ENCODE measurements around the gene ZNF646. TPM values are rescaled to one million over a fixed set of nuclear protein-coding genes. Genes with fewer than 3 reads are reported as not detected.

Gene ZNF646
- total RNA-seq, 2 donors from 2014 or later, result 17.0 to 21.7 TPM

- Mint-ChIP-seq H3K27me3 (no peaks in the 10 kb centered on the region), H3K36me3 (ENCODE audit: low read depth) (peaks cover 2% of the 10 kb centered on the region), H3K4me1 (peaks cover 8% of the 10 kb centered on the region), H3K4me3 (no peak overlapping the region), H3K27ac (no peak overlapping the region)
- DNase-seq (no peak), ATAC-seq (no peak)
- no peaks in the 10 kb centered on the region for H3K9me3 ChIP-seq (ENCODE audit: control insufficient read depth, low read length, poor library complexity, severe bottlenecking)
Measured at GRCh38 chr16:31083981-31084380, 9.8 kb downstream of the ZNF646 start.

DNA sequence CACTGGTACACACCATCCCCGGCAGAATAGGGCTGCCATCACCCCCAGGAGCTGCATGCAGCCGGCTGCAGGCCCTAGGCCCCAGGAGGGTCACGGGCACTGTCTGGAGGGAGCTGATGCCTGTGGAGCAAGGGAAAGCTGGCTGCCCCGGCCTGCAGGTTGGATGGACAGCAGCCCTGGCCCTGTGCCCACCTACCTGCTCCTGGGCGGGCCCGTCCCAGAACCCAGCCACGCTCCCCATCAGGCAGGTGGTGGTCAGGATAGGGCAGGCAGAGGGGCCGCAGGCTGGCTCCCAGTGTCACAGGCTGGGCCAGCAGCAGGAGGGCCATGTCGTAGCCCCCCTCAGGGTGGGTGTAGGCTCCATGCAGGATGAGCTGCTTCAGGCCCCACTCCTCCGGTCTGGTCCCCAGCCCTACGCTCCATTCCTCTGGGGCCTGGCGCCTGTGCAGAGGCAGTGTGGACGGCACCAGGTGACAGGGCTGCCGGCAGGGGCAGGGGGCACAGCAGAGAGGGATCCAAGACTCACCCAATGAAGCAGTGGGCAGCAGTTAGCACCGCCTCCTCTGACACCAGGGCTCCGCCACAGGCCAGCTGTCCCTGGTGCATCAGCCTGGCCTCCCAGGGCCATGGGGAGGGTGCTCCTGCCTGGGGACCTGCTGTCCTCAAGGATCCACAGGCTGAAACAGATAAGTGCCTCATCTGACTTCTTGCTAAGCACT, 10.5 kb downstream of the ZNF646 start:
- ATAC-seq (no peak), DNase-seq (no peak)
- Mint-ChIP-seq H3K36me3 (ENCODE audit: low read depth) (peaks cover 2% of the 10 kb centered on the region), H3K4me1 (peaks cover 8% of the 10 kb centered on the region), H3K27me3 (no peaks in the 10 kb centered on the region), H3K27ac (no peak overlapping the region), H3K4me3 (no peak overlapping the region)
- H3K9me3 ChIP-seq (ENCODE audit: control insufficient read depth, low read length, poor library complexity, severe bottlenecking), result no peaks in the 10 kb centered on the region

- Mint-ChIP-seq H3K36me3 (ENCODE audit: low read depth) (peaks cover 2% of the 10 kb centered on the region), H3K27ac (no peak overlapping the region), H3K4me3 (no peak overlapping the region), H3K27me3 (no peaks in the 10 kb centered on the region), H3K4me1 (peaks cover 8% of the 10 kb centered on the region)
- H3K9me3 ChIP-seq (ENCODE audit: control insufficient read depth, low read length, poor library complexity, severe bottlenecking), result no peaks in the 10 kb centered on the region
- ATAC-seq, result no peak
- no peak for DNase-seq
Measured at GRCh38 chr16:31085411-31085810, 11.2 kb downstream of the ZNF646 start.

- H3K9me3 ChIP-seq (ENCODE audit: control insufficient read depth, low read length, poor library complexity, severe bottlenecking), result no peaks in the 10 kb centered on the region
- DNase-seq (no peak), ATAC-seq (no peak)
- H3K36me3 Mint-ChIP-seq (ENCODE audit: low read depth), result peaks cover 2% of the 10 kb centered on the region
- peaks cover 8% of the 10 kb centered on the region for H3K4me1 Mint-ChIP-seq
- no peak overlapping the region for H3K4me3 Mint-ChIP-seq
- no peak overlapping the region for H3K27ac Mint-ChIP-seq
- no peaks in the 10 kb centered on the region for H3K27me3 Mint-ChIP-seq
Measured at GRCh38 chr16:31085873-31086628, 11.8 kb downstream of the ZNF646 start.

GRCh38 chr16:31086629-31086906, 12.3 kb downstream of the ZNF646 start:
- no peaks in the 10 kb centered on the region for H3K9me3 ChIP-seq (ENCODE audit: control insufficient read depth, low read length, poor library complexity, severe bottlenecking)
- Mint-ChIP-seq H3K4me1 (peaks cover 8% of the 10 kb centered on the region), H3K4me3 (no peak overlapping the region), H3K27me3 (no peaks in the 10 kb centered on the region), H3K36me3 (ENCODE audit: low read depth) (peaks cover 2% of the 10 kb centered on the region), H3K27ac (no peak overlapping the region)
- no peak for DNase-seq
- ATAC-seq, result no peak

DNA sequence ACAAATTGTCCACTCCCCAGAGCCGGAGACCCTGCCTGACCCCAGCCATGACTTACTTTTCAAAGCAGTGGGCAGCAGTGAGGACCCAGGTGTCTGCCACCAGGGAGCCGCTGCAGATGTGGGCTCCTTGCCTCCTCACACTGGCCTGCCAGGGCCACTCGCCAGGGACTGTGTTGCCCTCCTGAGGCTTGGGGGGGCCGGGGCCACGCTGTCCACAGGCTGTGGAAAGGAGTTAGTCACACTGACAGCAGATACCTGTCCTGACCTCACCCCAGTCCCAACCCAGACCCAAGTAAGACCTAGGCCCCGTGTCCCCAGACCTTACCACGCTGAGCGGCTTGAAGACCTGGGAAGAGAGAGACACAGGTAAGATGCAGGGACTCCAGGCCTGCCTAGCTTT, 13.3 kb downstream of the ZNF646 start:
- H3K4me3 Mint-ChIP-seq, result no peak overlapping the region
- no peaks in the 10 kb centered on the region for H3K9me3 ChIP-seq (ENCODE audit: control insufficient read depth, low read length, poor library complexity, severe bottlenecking)
- peaks cover 3% of the 10 kb centered on the region for H3K4me1 Mint-ChIP-seq
- H3K27ac Mint-ChIP-seq, result no peak overlapping the region
- H3K27me3 Mint-ChIP-seq, result no peaks in the 10 kb centered on the region
- peaks cover 2% of the 10 kb centered on the region for H3K36me3 Mint-ChIP-seq (ENCODE audit: low read depth)
- DNase-seq (no peak), ATAC-seq (no peak)

DNA sequence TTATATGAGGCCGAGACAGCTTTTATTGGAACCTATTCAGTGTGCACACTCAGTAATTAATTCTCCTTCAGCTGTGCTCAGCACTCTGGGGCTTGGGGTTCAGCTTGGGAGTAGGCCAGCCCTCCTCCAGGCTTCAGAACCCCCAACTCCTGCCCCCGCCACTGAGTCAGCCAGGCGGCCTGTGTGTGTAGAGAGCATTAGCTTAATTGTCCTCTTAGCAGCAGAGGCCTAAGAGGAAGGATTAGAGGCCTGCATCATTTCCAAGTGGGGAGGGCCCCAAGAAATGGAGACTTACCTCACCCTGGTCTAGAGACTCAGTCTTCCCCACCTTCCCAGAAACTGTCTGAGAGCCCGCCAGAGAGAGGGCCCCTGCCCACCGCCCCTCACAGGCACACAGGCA, 13.7 kb downstream of the ZNF646 start:
- H3K9me3 ChIP-seq (ENCODE audit: control insufficient read depth, low read length, poor library complexity, severe bottlenecking), result no peaks in the 10 kb centered on the region
- H3K27ac Mint-ChIP-seq, result no peak overlapping the region
- no peak overlapping the region for H3K4me3 Mint-ChIP-seq
- ATAC-seq (no peak), DNase-seq (no peak)
- H3K36me3 Mint-ChIP-seq (ENCODE audit: low read depth), result peaks cover 2% of the 10 kb centered on the region
- H3K27me3 Mint-ChIP-seq, result no peaks in the 10 kb centered on the region
- peaks cover 2% of the 10 kb centered on the region for H3K4me1 Mint-ChIP-seq

- H3K27me3 Mint-ChIP-seq, result no peaks in the 10 kb centered on the region
- DNase-seq (no peak), ATAC-seq (no peak)
- H3K36me3 Mint-ChIP-seq (ENCODE audit: low read depth), result peaks cover 2% of the 10 kb centered on the region
- peaks cover 3% of the 10 kb centered on the region for H3K4me1 Mint-ChIP-seq
- H3K27ac Mint-ChIP-seq, result peak within 1 kb of the TSS; percentile 68
- H3K9me3 ChIP-seq (ENCODE audit: control insufficient read depth, low read length, poor library complexity, severe bottlenecking), result no peaks in the 10 kb centered on the region
- H3K4me3 Mint-ChIP-seq, result no peak within 1 kb of the TSS
Measured at GRCh38 chr16:31088459-31089183, 14.4 kb downstream of the ZNF646 start, which contains the start of gene PRSS53. Gene PRSS53 (minus strand): TSS chr16:31088943. CDS start chr16:31088809, 134 bp downstream.

- H3K27ac Mint-ChIP-seq, result peak overlapping the region; percentile 68
Measured at GRCh38 chr16:31089199-31089598, 15.0 kb downstream of the ZNF646 start.

GRCh38 chr16:31090540-31090939, 16.3 kb downstream of the ZNF646 start:
- Mint-ChIP-seq H3K4me3 (no peak overlapping the region), H3K36me3 (ENCODE audit: low read depth) (peaks cover 2% of the 10 kb centered on the region), H3K4me1 (peaks cover 14% of the 10 kb centered on the region), H3K27ac (no peak overlapping the region), H3K27me3 (no peaks in the 10 kb centered on the region)
- ATAC-seq, result no peak
- no peak for DNase-seq
- H3K9me3 ChIP-seq (ENCODE audit: control insufficient read depth, low read length, poor library complexity, severe bottlenecking), result no peaks in the 10 kb centered on the region

More at GRCh38 chr16:31089199-31089598, 15.0 kb downstream of the ZNF646 start:
- no peak for DNase-seq
- no peaks in the 10 kb centered on the region for H3K9me3 ChIP-seq (ENCODE audit: control insufficient read depth, low read length, poor library complexity, severe bottlenecking)
- H3K4me1 Mint-ChIP-seq, result peaks cover 8% of the 10 kb centered on the region
- no peak for ATAC-seq
- peaks cover 2% of the 10 kb centered on the region for H3K36me3 Mint-ChIP-seq (ENCODE audit: low read depth)
- H3K4me3 Mint-ChIP-seq, result no peak overlapping the region
- no peaks in the 10 kb centered on the region for H3K27me3 Mint-ChIP-seq

DNA sequence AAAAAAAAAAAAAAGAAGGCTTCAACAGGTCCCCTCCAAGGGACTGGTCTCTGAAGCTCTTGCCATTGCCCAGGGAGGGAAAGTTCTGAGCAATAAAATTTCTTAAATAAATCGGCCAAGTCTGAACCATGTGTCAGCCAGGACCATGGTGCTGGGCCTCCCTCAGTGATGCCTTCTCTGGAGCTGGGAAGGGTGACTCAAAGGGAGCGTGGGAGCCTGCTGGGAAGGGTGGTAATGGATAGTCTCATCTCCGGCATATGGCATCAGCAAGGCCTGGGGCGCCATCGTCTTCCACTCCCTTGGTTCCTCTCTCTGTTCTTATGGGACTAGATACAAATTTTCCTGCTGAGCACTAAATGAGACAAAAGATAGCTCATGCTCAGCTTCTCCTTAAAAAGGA, 18.1 kb downstream of the ZNF646 start:
- no peaks in the 10 kb centered on the region for H3K9me3 ChIP-seq (ENCODE audit: control insufficient read depth, low read length, poor library complexity, severe bottlenecking)
- Mint-ChIP-seq H3K27me3 (no peaks in the 10 kb centered on the region), H3K4me3 (peak overlapping the region; percentile 95), H3K4me1 (peaks cover 21% of the 10 kb centered on the region), H3K36me3 (ENCODE audit: low read depth) (no peaks in the 10 kb centered on the region), H3K27ac (no peak overlapping the region)
- ATAC-seq (no peak), DNase-seq (no peak)

GRCh38 chr16:31093132-31093703, 19.0 kb downstream of the ZNF646 start:
- H3K27ac Mint-ChIP-seq, result peak overlapping the region; percentile 98
- peaks cover 21% of the 10 kb centered on the region for H3K4me1 Mint-ChIP-seq
- DNase-seq (no peak), ATAC-seq (no peak)
- no peaks in the 10 kb centered on the region for H3K27me3 Mint-ChIP-seq
- H3K9me3 ChIP-seq (ENCODE audit: control insufficient read depth, low read length, poor library complexity, severe bottlenecking), result no peaks in the 10 kb centered on the region
- H3K36me3 Mint-ChIP-seq (ENCODE audit: low read depth), result no peaks in the 10 kb centered on the region
- peak overlapping the region; percentile 95 for H3K4me3 Mint-ChIP-seq

- peaks cover 21% of the 10 kb centered on the region for H3K4me1 Mint-ChIP-seq
- no peaks in the 10 kb centered on the region for H3K36me3 Mint-ChIP-seq (ENCODE audit: low read depth)
- H3K9me3 ChIP-seq (ENCODE audit: control insufficient read depth, low read length, poor library complexity, severe bottlenecking), result no peaks in the 10 kb centered on the region
- peak overlapping the region; percentile 95 for H3K4me3 Mint-ChIP-seq
- no peak for ATAC-seq
- no peaks in the 10 kb centered on the region for H3K27me3 Mint-ChIP-seq
- H3K27ac Mint-ChIP-seq, result peak overlapping the region; percentile 98
- DNase-seq, result no peak
Measured at GRCh38 chr16:31094088-31094423, 19.8 kb downstream of the ZNF646 start.

Measured in T-helper 17 cell (primary cell).